Measurements from ENCODE around the gene CCR7. TPM values are rescaled to one million over a fixed set of nuclear protein-coding genes. Genes with fewer than 3 reads are reported as not detected.

The CCR7 gene
- total and polyA plus RNA-seq, 2 of the 4 experiments (the other 2 are of a cell fraction) = 0.14 to 0.36 TPM

DNA sequence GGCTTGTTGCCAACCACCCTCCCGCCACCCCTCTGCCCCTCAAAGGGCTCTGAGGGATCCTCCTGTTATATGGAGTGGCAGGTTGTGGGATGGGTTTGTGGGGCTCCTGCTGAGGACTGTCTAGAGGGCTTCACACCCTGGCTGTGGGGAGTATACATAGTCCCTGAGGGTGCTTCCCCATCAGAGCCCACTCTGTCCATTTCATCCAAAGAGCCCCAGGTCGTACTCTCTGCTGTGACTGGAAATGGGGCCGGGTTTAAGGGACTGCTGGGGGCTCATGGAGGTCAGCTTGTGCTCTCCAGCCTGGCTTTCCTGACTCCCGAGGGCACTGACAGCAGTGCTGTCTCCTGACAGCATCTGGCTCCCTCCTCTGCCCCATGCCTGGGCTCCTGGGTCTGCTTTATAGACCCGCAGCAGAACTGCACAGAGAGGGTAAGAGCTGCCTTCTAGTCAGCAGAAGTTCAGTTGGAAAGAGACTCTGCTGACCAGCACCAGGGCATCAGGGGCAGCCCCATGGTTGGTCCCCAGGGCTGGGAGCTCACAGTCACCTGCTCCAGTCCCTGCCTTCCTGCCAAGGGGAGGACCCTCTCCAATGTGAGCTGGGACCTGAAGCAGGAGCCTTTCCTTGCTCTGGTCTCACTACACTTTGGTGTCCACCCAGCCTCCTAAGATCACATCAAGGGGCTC is 46.0 kb downstream of the CCR7 start (continued):
- TF ChIP-seq, protein P1, sequence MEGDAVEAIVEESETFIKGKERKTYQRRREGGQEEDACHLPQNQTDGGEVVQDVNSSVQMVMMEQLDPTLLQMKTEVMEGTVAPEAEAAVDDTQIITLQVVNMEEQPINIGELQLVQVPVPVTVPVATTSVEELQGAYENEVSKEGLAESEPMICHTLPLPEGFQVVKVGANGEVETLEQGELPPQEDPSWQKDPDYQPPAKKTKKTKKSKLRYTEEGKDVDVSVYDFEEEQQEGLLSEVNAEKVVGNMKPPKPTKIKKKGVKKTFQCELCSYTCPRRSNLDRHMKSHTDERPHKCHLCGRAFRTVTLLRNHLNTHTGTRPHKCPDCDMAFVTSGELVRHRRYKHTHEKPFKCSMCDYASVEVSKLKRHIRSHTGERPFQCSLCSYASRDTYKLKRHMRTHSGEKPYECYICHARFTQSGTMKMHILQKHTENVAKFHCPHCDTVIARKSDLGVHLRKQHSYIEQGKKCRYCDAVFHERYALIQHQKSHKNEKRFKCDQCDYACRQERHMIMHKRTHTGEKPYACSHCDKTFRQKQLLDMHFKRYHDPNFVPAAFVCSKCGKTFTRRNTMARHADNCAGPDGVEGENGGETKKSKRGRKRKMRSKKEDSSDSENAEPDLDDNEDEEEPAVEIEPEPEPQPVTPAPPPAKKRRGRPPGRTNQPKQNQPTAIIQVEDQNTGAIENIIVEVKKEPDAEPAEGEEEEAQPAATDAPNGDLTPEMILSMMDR (conservative IDR thresholded peaks at IDR 0.05; ENCODE audit: low read depth, low read length) = no peak

GRCh38 chr17:40518401-40519088 is 46.7 kb downstream of the CCR7 start:
- intact Hi-C loops (cut with micrococcal nuclease) (no loop called here), in situ Hi-C loops (cut with MboI; ENCODE audit: low sequenced_read_pairs) (no loop called here), dilution Hi-C loops (cut with HindIII; ENCODE audit: low sequenced_read_pairs, unreplicated experiment) (no loop called here)
- Histone ChIP-seq H4K8ac (ENCODE audit: low read depth in 2 of 2, low read length in 2 of 2) (peak overlapping the region; percentile 6 to 74; a peak in 3 of 4 replicates), H3K79me1 (ENCODE audit: low read depth in 1 of 2, low read length in 2 of 2) (peaks cover 5 to 10% of the 10 kb centered on the region in 2 experiments; a peak in 2 of 4 replicates), H2BK15ac (ENCODE audit: low read depth, low read length) (peak overlapping the region; percentile 78; the same call in 2 of the 3 replicates), H2AK5ac (ENCODE audit: low read depth, low read length) (peak overlapping the region; percentile 67), H2AK9ac (replicated peaks; ENCODE audit: low read depth, low read length, poor library complexity) (peak overlapping the region; percentile 53), H3K36me3 (ENCODE audit: control insufficient read depth, insufficient read depth, low read length) (no peaks in the 10 kb centered on the region), H3K14ac (replicated peaks; ENCODE audit: low read depth, low read length) (peak overlapping the region; percentile 84; the same call in 1 of the 2 replicates), H2BK120ac (ENCODE audit: low read depth, low read length) (peak overlapping the region; percentile 79), H3K9ac (ENCODE audit: low read depth, low read length) (no peak overlapping the region), H2AFZ (replicated peaks; ENCODE audit: low read length, poor library complexity) (peak overlapping the region; percentile 54), H2BK20ac (ENCODE audit: low read depth, low read length) (peak overlapping the region; percentile 87), H3K4me2 (ENCODE audit: low read depth, low read length) (no peak overlapping the region), H4K20me1 (ENCODE audit: insufficient read depth, low read length) (no peaks in the 10 kb centered on the region), H3K9me1 (ENCODE audit: insufficient read depth, low read length) (peaks cover 28% of the 10 kb centered on the region), H3K27me3 (ENCODE audit: control insufficient read depth, insufficient read depth, low read length) (no peaks in the 10 kb centered on the region), H3K56ac (ENCODE audit: extremely low read depth, insufficient read depth, low read length) (no peak overlapping the region), H3K4me1 (ENCODE audit: control insufficient read depth, insufficient read depth, low read length) (peaks cover 27% of the 10 kb centered on the region), H4K91ac (ENCODE audit: insufficient read depth, low read depth, low read length) (peak overlapping the region; percentile 76), H3K9me3 (ENCODE audit: control insufficient read depth, insufficient read depth, low read length) (no peaks in the 10 kb centered on the region), H3K4me3 (ENCODE audit: insufficient read depth, low read depth, low read length) (no peak overlapping the region), H3K23ac (ENCODE audit: low read depth, low read length) (peak overlapping the region; percentile 18; the same call in 1 of the 2 replicates), H2BK5ac (ENCODE audit: low read depth, low read length, poor library complexity, severe bottlenecking) (peak overlapping the region; percentile 58), H3K4ac (ENCODE audit: low read depth, low read length) (peak overlapping the region; percentile 90), H4K5ac (ENCODE audit: low read depth, low read length) (peak overlapping the region; percentile 24; the same call in 1 of the 2 replicates), H3K27ac (ENCODE audit: insufficient read depth, low read length) (no peak overlapping the region; the same call in 1 of the 2 replicates), H3K18ac (ENCODE audit: low read depth, low read length) (no peak overlapping the region; the same call in 1 of the 2 replicates)
- no TSS peak for BruUV-seq (replicated peaks)
- no CpG with 5 or more reads among the region's 5 CpGs for WGBS, 2 experiments (ENCODE audit: extremely low coverage in 2 of 2, insufficient read length in 1 of 2)
- ATAC-seq (ENCODE audit: low read depth) = no peak
- ChIA-PET POLR2A (ENCODE audit: unreplicated experiment) (no interaction called here), CTCF (no interaction called here)
- DNase-seq = no peak
- TF ChIP-seq MAFK (IDR thresholded peaks at IDR 0.05; ENCODE audit: low read depth, low read length) (no peak), CEBPB (IDR thresholded peaks at IDR 0.05; ENCODE audit: low read depth, low read length) (no peak), FOS (IDR thresholded peaks at IDR 0.05; ENCODE audit: low read depth, low read length) (no peak), MAZ (IDR thresholded peaks at IDR 0.05; ENCODE audit: borderline replicate concordance, low read depth, low read length) (no peak), SMC3 (IDR thresholded peaks at IDR 0.05; ENCODE audit: low read depth, low read length) (no peak), NFE2L2 (IDR thresholded peaks at IDR 0.05; ENCODE audit: low read depth, low read length) (no peak), RFX5 (IDR thresholded peaks at IDR 0.05; ENCODE audit: low read depth, low read length) (no peak), CHD1 (IDR thresholded peaks at IDR 0.05; ENCODE audit: low read depth, low read length) (no peak), ELK1 (IDR thresholded peaks at IDR 0.05; ENCODE audit: borderline replicate concordance, low read depth, low read length) (no peak)

Measured in IMR-90 (cell line).